Gastrocnemius medialis (tissue), 4 donors: ENCODE results near the gene ALPL.

Source experiments
- CTCF ChIP-seq, 5 experiments: fragments of 450-650 bp in 3 of 5; fragments of 200-600 bp in 2 of 5; sonication (generic) in 2 of 5; IDR thresholded peaks in 4 of 5; conservative IDR thresholded peaks in 1 of 5; 1 replicate in 4 of 5; 2 replicates in 1 of 5; pipeline ENCODE4 v1.5.1; 2016 to 2019; ENCODE audit warnings: antibody characterized with exemption in 5 of 5, mild to moderate bottlenecking in 3 of 5, moderate library complexity in 3 of 5
- POLR2A ChIP-seq, 2 donors: fragments of 450-650 bp; IDR thresholded peaks; one replicate each; pipeline ENCODE4 v1.6.1; 2017; ENCODE audit warnings: antibody characterized with exemption in 2 of 2, mild to moderate bottlenecking in 2 of 2, moderate library complexity in 2 of 2

GRCh38 chr1:21496063-21496462 is 13.2 kb upstream of the ALPL start:
- no peak for TF ChIP-seq CTCF (IDR thresholded peaks at IDR 0.05 in 4 of 5, conservative IDR thresholded peaks at IDR 0.05 in 1 of 5)
- no peak for TF ChIP-seq POLR2A (IDR thresholded peaks at IDR 0.05)
